ENCODE data around the gene YTHDC2.

YTHDC2 gene

DNA sequence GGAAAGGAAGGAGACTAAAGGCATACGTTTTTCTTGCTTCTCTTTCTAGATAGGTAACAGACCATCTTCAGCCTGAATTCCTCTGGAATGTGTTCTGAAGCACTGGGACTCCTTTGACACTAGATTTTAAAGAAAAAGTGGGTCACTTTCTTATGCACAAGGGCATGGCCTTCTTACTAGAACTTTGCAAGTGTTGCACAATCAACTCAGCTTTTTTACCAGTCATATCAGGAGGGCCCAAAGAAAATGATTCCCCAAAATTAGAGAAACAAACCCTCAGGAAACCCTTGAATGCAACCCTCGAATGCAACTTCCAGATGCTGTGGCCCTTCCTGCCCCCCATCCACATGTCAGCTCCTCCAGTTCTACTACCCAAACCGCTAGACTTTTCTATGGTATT is 93.9 kb downstream of the YTHDC2 start:
- TF ChIP-seq TCF12 (IDR thresholded peaks at IDR 0.05; ENCODE audit: low read depth) (no peak), ZBTB7A (IDR thresholded peaks at IDR 0.05; ENCODE audit: low read depth) (no peak), TAF1 (IDR thresholded peaks at IDR 0.05; ENCODE audit: low read depth) (no peak), USF1 (IDR thresholded peaks at IDR 0.05) (no peak), TEAD4 (IDR thresholded peaks at IDR 0.05) (no peak), NFIC (IDR thresholded peaks at IDR 0.05) (no peak), YY1 (IDR thresholded peaks at IDR 0.05; ENCODE audit: low read depth) (no peak), EP300 (IDR thresholded peaks at IDR 0.05; ENCODE audit: borderline replicate concordance) (no peak), FOXM1 (IDR thresholded peaks at IDR 0.05; ENCODE audit: borderline replicate concordance, low read depth) (no peak), CEBPB (IDR thresholded peaks at IDR 0.05) (no peak), RAD21 (IDR thresholded peaks at IDR 0.05; ENCODE audit: low read depth) (no peak), MAX (IDR thresholded peaks at IDR 0.05) (no peak)
- TF ChIP-seq, protein P1, sequence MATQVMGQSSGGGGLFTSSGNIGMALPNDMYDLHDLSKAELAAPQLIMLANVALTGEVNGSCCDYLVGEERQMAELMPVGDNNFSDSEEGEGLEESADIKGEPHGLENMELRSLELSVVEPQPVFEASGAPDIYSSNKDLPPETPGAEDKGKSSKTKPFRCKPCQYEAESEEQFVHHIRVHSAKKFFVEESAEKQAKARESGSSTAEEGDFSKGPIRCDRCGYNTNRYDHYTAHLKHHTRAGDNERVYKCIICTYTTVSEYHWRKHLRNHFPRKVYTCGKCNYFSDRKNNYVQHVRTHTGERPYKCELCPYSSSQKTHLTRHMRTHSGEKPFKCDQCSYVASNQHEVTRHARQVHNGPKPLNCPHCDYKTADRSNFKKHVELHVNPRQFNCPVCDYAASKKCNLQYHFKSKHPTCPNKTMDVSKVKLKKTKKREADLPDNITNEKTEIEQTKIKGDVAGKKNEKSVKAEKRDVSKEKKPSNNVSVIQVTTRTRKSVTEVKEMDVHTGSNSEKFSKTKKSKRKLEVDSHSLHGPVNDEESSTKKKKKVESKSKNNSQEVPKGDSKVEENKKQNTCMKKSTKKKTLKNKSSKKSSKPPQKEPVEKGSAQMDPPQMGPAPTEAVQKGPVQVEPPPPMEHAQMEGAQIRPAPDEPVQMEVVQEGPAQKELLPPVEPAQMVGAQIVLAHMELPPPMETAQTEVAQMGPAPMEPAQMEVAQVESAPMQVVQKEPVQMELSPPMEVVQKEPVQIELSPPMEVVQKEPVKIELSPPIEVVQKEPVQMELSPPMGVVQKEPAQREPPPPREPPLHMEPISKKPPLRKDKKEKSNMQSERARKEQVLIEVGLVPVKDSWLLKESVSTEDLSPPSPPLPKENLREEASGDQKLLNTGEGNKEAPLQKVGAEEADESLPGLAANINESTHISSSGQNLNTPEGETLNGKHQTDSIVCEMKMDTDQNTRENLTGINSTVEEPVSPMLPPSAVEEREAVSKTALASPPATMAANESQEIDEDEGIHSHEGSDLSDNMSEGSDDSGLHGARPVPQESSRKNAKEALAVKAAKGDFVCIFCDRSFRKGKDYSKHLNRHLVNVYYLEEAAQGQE (IDR thresholded peaks at IDR 0.05; ENCODE audit: low read depth) = no peak

- TF ChIP-seq RAD21 (IDR thresholded peaks at IDR 0.05; ENCODE audit: low read depth) (no peak), MAX (IDR thresholded peaks at IDR 0.05) (no peak), TCF12 (IDR thresholded peaks at IDR 0.05; ENCODE audit: low read depth) (no peak), ZBTB7A (IDR thresholded peaks at IDR 0.05; ENCODE audit: low read depth) (no peak), EGR1 (IDR thresholded peaks at IDR 0.05) (no peak), FOXM1 (IDR thresholded peaks at IDR 0.05; ENCODE audit: borderline replicate concordance, low read depth) (no peak), YY1 (IDR thresholded peaks at IDR 0.05; ENCODE audit: low read depth) (no peak), EP300 (IDR thresholded peaks at IDR 0.05; ENCODE audit: borderline replicate concordance) (no peak), CREB1 (IDR thresholded peaks at IDR 0.05; ENCODE audit: low read depth) (no peak), TAF1 (IDR thresholded peaks at IDR 0.05; ENCODE audit: low read depth) (no peak), USF1 (IDR thresholded peaks at IDR 0.05) (no peak), TEAD4 (IDR thresholded peaks at IDR 0.05) (no peak), CEBPB (IDR thresholded peaks at IDR 0.05) (no peak), NFIC (IDR thresholded peaks at IDR 0.05) (no peak)
- TF ChIP-seq, protein P1 (IDR thresholded peaks at IDR 0.05; ENCODE audit: low read depth) = no peak
Observed at GRCh38 chr5:113608113-113608596, 94.7 kb downstream of the YTHDC2 start.

DNA sequence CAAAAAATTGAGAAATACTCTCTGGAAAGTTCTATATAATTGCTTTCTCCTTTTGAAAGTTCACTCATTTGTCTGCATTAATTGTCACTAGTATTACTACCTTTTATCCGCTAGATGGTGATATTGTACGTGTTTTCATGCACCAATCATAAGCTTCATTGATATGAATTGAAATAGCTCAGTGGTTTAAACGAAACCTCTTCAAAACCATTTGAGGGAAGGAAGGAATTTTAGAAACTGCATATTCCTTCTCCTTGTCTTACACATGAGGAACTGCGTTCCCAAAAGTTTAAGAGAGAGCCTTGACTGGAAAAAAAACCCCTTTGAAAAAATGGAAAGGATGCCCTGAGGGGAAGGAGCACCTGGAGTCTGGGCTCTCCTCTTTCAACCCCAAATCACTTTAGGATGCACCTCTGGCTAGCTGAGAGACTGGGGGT is 98.6 kb downstream of the YTHDC2 start:
- no peak for TF ChIP-seq CEBPB (IDR thresholded peaks at IDR 0.05)
- TF ChIP-seq RAD21 (IDR thresholded peaks at IDR 0.05; ENCODE audit: low read depth) = peak; percentile 72

GRCh38 chr5:113614191-113614590 is 100.7 kb downstream of the YTHDC2 start:
- TF ChIP-seq TAF1 (IDR thresholded peaks at IDR 0.05; ENCODE audit: low read depth) (no peak), MAX (IDR thresholded peaks at IDR 0.05) (no peak), YY1 (IDR thresholded peaks at IDR 0.05; ENCODE audit: low read depth) (no peak), CEBPB (IDR thresholded peaks at IDR 0.05) (no peak), NFIC (IDR thresholded peaks at IDR 0.05) (no peak), ZBTB7A (IDR thresholded peaks at IDR 0.05; ENCODE audit: low read depth) (no peak), USF1 (IDR thresholded peaks at IDR 0.05) (no peak), TEAD4 (IDR thresholded peaks at IDR 0.05) (no peak), CREB1 (IDR thresholded peaks at IDR 0.05; ENCODE audit: low read depth) (no peak), EP300 (IDR thresholded peaks at IDR 0.05; ENCODE audit: borderline replicate concordance) (no peak), FOXM1 (IDR thresholded peaks at IDR 0.05; ENCODE audit: borderline replicate concordance, low read depth) (no peak), EGR1 (IDR thresholded peaks at IDR 0.05) (no peak), RAD21 (IDR thresholded peaks at IDR 0.05; ENCODE audit: low read depth) (no peak), TCF12 (IDR thresholded peaks at IDR 0.05; ENCODE audit: low read depth) (no peak)
- TF ChIP-seq, protein P1 (IDR thresholded peaks at IDR 0.05; ENCODE audit: low read depth) = no peak
